K562 (cell line): ENCODE data around the gene HNRNPM. TPM values are rescaled to one million over a fixed set of nuclear protein-coding genes. Genes with fewer than 3 reads are reported as not detected.
A peak's percentile ranks its signal among the peaks of the same experiment; 100 is the strongest.

Experiments used
- C11orf30 ChIP-seq: fragments of 450-650 bp; IDR thresholded peaks from 2 replicates; pipeline ENCODE4 v1.6.1; 2016; ENCODE audit warnings: low read depth, mild to moderate bottlenecking
- CBX8 ChIP-seq: fragments of 200-600 bp; sonication (generic); IDR thresholded peaks from 2 replicates; pipeline ENCODE4 v1.6.1; 2012; ENCODE audit warnings: borderline replicate concordance, mixed run types, low read depth, mild to moderate bottlenecking, moderate library complexity, mixed read lengths, low read length, control low read depth, inconsistent platforms; ENCODE audit not compliant: poor library complexity, severe bottlenecking; ENCODE audit errors: extremely low read depth
- E2F1 ChIP-seq: sonication (generic); formaldehyde crosslinking; IDR thresholded peaks from 2 replicates; pipeline ENCODE4 v1.8.1; 2023; ENCODE audit warnings: mild to moderate bottlenecking, missing genetic modification reagents, moderate library complexity
- E2F8 ChIP-seq: fragments of 450-650 bp; IDR thresholded peaks from 2 replicates; pipeline ENCODE4 v1.7.1; 2018; ENCODE audit warnings: mild to moderate bottlenecking, low read depth; ENCODE audit not compliant: partially characterized antibody
- ELF2 ChIP-seq: fragments of 250-450 bp; sonication (Bioruptor Pico); IDR thresholded peaks from 2 replicates; pipeline ENCODE4 v1.5.0; 2021; ENCODE audit warnings: mild to moderate bottlenecking
- ERF ChIP-seq: fragments of 450-650 bp; formaldehyde crosslinking; IDR thresholded peaks from 2 replicates; pipeline ENCODE4 v1.4.0; 2020; ENCODE audit warnings: mild to moderate bottlenecking, mixed read lengths
- FOXK2 ChIP-seq, 2 experiments: fragments of 450-650 bp; IDR thresholded peaks in 1 of 2; conservative IDR thresholded peaks in 1 of 2; 2 replicates each; pipeline ENCODE4 v1.6.1; 2016; ENCODE audit warnings: low read depth in 2 of 2, mild to moderate bottlenecking in 1 of 2
- MAFG ChIP-seq: fragments of 450-650 bp; conservative IDR thresholded peaks from 2 replicates; pipeline ENCODE4 v1.6.1; 2016; ENCODE audit warnings: missing genetic modification characterization, missing compliant biosample characterization
- MAX ChIP-seq: sonication (generic); formaldehyde crosslinking; IDR thresholded peaks from 2 replicates; pipeline ENCODE4 v1.9.0; 2022; ENCODE audit warnings: mild to moderate bottlenecking, missing genetic modification reagents
- NR2C2 ChIP-seq, 2 experiments: fragments of 200-800 bp in 1 of 2; sonication (Bioruptor generic) in 1 of 2; sonication (generic) in 1 of 2; formaldehyde crosslinking in 1 of 2; IDR thresholded peaks; 2 replicates each; pipeline versions ENCODE4 v1.6.1 to v1.8.0; 2016 to 2022; ENCODE audit warnings: mild to moderate bottlenecking in 1 of 2, missing compliant biosample characterization in 1 of 2, missing genetic modification characterization in 1 of 2, missing genetic modification reagents in 1 of 2
- OTX1 ChIP-seq: fragments of 450-650 bp; formaldehyde crosslinking; IDR thresholded peaks from 2 replicates; pipeline ENCODE4 v1.4.0; 2022; ENCODE audit warnings: mild to moderate bottlenecking
- POLR2A ChIP-seq: fragments of 450-650 bp; conservative IDR thresholded peaks from 2 replicates; pipeline ENCODE4 v1.6.1; 2016
- PRMT5 ChIP-seq: sonication (generic); formaldehyde crosslinking; IDR thresholded peaks from 2 replicates; pipeline ENCODE4 v1.5.0; 2020; ENCODE audit warnings: missing genetic modification reagents
- RB1 ChIP-seq: fragments of 450-650 bp; IDR thresholded peaks from 2 replicates; pipeline ENCODE4 v1.6.1; 2017; ENCODE audit warnings: low read depth, mild to moderate bottlenecking
- ZBTB7A ChIP-seq: IDR thresholded peaks from 2 replicates; pipeline ENCODE4 v1.6.1; 2011; ENCODE audit warnings: low read depth, mild to moderate bottlenecking, low read length, moderate library complexity, borderline replicate concordance; ENCODE audit not compliant: control insufficient read depth
- ZC3H4 ChIP-seq: sonication (generic); formaldehyde crosslinking; IDR thresholded peaks from 2 replicates; pipeline ENCODE4 v1.9.0; 2021; ENCODE audit warnings: missing genetic modification reagents, borderline replicate concordance
- ZFX ChIP-seq: sonication (generic); formaldehyde crosslinking; IDR thresholded peaks from 2 replicates; pipeline ENCODE4 v1.8.0; 2022; ENCODE audit warnings: mild to moderate bottlenecking, missing genetic modification reagents, moderate library complexity
- ZMIZ1 ChIP-seq, 2 experiments: fragments of 150-350 bp in 1 of 2; IDR thresholded peaks; 2 replicates each; pipeline ENCODE4 v1.6.1; 2012 to 2016; ENCODE audit warnings: low read depth in 2 of 2, low read length in 2 of 2, mild to moderate bottlenecking in 1 of 2, moderate library complexity in 1 of 2
- ZNF121 ChIP-seq: sonication (generic); formaldehyde crosslinking; conservative IDR thresholded peaks from 2 replicates; pipeline ENCODE4 v1.8.0; 2022; ENCODE audit warnings: missing genetic modification reagents
- polyA plus RNA-seq, 8 experiments: library from polyadenylated mRNA; depleted of rRNA in 4 of 8; stranded (reverse) in 5 of 8; unstranded in 3 of 8; fragments of >200 nt; fragmentation: Nextera tagmentation in 2 of 8; fragmentation: Illumina TruSeq in 1 of 8; extraction: Ambion mirVana in 2 of 8; extraction: Trizol in 1 of 8; gene quantifications; 2 replicates each; pipeline versions ENCODE4 v1.2.1 to v1.2.3, GENCODE V29; 2011 to 2014; ENCODE audit warnings: inconsistent platforms in 1 of 8, missing spikeins in 1 of 8
- total RNA-seq, 7 experiments: library from RNA; depleted of rRNA in 6 of 7; stranded (reverse); fragments of >200 nt in 6 of 7; fragmentation: Illumina TruSeq in 2 of 7; extraction: Trizol in 2 of 7; gene quantifications; 2 replicates each; pipeline versions ENCODE4 v1.2.1 to v1.2.3, GENCODE V29; 2011 to 2021; ENCODE audit warnings: low replicate concordance in 1 of 7

The HNRNPM gene
- total and polyA plus RNA-seq, 9 of the 15 experiments (the other 6 are each of a cell fraction or from before 2014, with no cell fraction given), result 11.1 to 340 (median 195) TPM

GRCh38 chr19:8512115-8512967 is 67.6 kb downstream of the HNRNPM start (continued):
- TF ChIP-seq ZMIZ1 (IDR thresholded peaks at IDR 0.05; ENCODE audit: low read depth in 2 of 2, low read length in 2 of 2), result no peak
- 0 out of 2 replicates have a peak, but pooled peaks have one; percentile 31 for TF ChIP-seq ZBTB7A
- TF ChIP-seq POLR2A, result 0 out of 2 replicates have a peak, but pooled peaks have one; percentile 27
- no peak for TF ChIP-seq PRMT5 (CRISPR knock-in tag)
- no peak for TF ChIP-seq C11orf30
- TF ChIP-seq NR2C2 (CRISPR knock-in tag; IDR thresholded peaks at IDR 0.05), result no peak
- TF ChIP-seq NR2C2 (tag; IDR thresholded peaks at IDR 0.05), result 0 out of 2 replicates have a peak, but pooled peaks have one; percentile 19
- no peak for TF ChIP-seq E2F1 (CRISPR knock-in tag)
- TF ChIP-seq E2F8, result no peak
- TF ChIP-seq ERF, result no peak
- TF ChIP-seq OTX1 (CRISPR knock-in tag), result no peak
- TF ChIP-seq CBX8, result no peak
- TF ChIP-seq ZFX (CRISPR knock-in tag), result no peak
- no peak for TF ChIP-seq ELF2 (CRISPR knock-in tag)
- TF ChIP-seq ZC3H4 (CRISPR knock-in tag), result 0 out of 2 replicates have a peak, but pooled peaks have one; percentile 30
- no peak for TF ChIP-seq ZNF121 (CRISPR knock-in tag)
- no peak for TF ChIP-seq RB1
- 0 out of 2 replicates have a peak, but pooled peaks have one; percentile 22 for TF ChIP-seq MAX (CRISPR knock-in tag)
- no peak for TF ChIP-seq FOXK2 (conservative IDR thresholded peaks at IDR 0.05 in 1 of 2, IDR thresholded peaks at IDR 0.05 in 1 of 2; ENCODE audit: low read depth in 2 of 2)
- no peak for TF ChIP-seq MAFG (tag)
